B cell (primary cell): ENCODE results near the gene GPN1. TPM values are rescaled to one million over a fixed set of nuclear protein-coding genes. Genes with fewer than 3 reads are reported as not detected.
A peak's percentile ranks its signal among the peaks of the same experiment; 100 is the strongest.
"Not testable (repeated sequence)": the region's sequence is repeated elsewhere in the genome, so short reads cannot be mapped to it uniquely, and the experiment has no call there.

Source experiments
- ATAC-seq: fragments of 200-7000 bp; cut with Tn5 transposase; one replicate; pipeline ENCODE4 v1.10.0; 2021; ENCODE audit warnings: low read depth, mild to moderate bottlenecking, moderate number of reproducible peaks, moderate library complexity
- CTCF ChIA-PET: fragments of 350-600 bp; sonication (Branson Sonifier 250); formaldehyde crosslinking; loops from one replicate; lab custom pipeline; 2021; ENCODE audit warnings: antibody characterized with exemption, inconsistent platforms; lab: Charles Lee
- POLR2A ChIA-PET: fragments of 350-600 bp; sonication (Branson Sonifier 250); formaldehyde crosslinking; loops from one replicate; lab custom pipeline; 2021; ENCODE audit warnings: antibody characterized with exemption; lab: Charles Lee
- DNase-seq: peaks from one replicate; pipeline ENCODE4 v3.0.0; 2013
- H2AFZ ChIP-seq: 2 replicates; pipeline ENCODE4 v1.6.1; 2012; ENCODE audit warnings: mild to moderate bottlenecking, low read depth, low read length; ENCODE audit not compliant: insufficient read depth, poor library complexity, severe bottlenecking
- H3K27ac ChIP-seq, 2 donors: 1 replicate in 1 of 2; 2 replicates in 1 of 2; pipeline ENCODE4 v1.5.1; 2012 to 2013; ENCODE audit warnings: low read length in 2 of 2, mild to moderate bottlenecking in 2 of 2, moderate library complexity in 1 of 2
- H3K27me3 ChIP-seq, 4 experiments: fragments of 200-600 bp in 1 of 4; sonication (generic) in 1 of 4; replicated peaks in 1 of 4; 1 replicate in 2 of 4; 2 replicates in 2 of 4; pipeline versions ENCODE4 v1.6.1 to v1.7.0; 2013 to 2016; ENCODE audit warnings: low read length in 3 of 4, mild to moderate bottlenecking in 2 of 4, mixed read lengths in 1 of 4, moderate library complexity in 1 of 4; ENCODE audit not compliant: insufficient read depth in 4 of 4, control insufficient read depth in 3 of 4; ENCODE audit errors: control extremely low read depth in 1 of 4
- H3K36me3 ChIP-seq, 2 experiments: replicated peaks in 1 of 2; 1 replicate in 1 of 2; 2 replicates in 1 of 2; pipeline versions ENCODE4 v1.6.1 to v1.7.1; 2013; ENCODE audit warnings: low read length in 1 of 2; ENCODE audit not compliant: insufficient read depth in 2 of 2, control insufficient read depth in 1 of 2; ENCODE audit errors: control extremely low read depth in 1 of 2, extremely low read depth in 1 of 2
- H3K4me1 ChIP-seq, 2 donors: fragments of 200-600 bp in 1 of 2; sonication (generic) in 1 of 2; 1 replicate in 1 of 2; 2 replicates in 1 of 2; pipeline versions ENCODE4 v1.5.1 to v1.6.1; 2013 to 2017; ENCODE audit warnings: low read length in 2 of 2; ENCODE audit not compliant: control insufficient read depth in 2 of 2, insufficient read depth in 2 of 2
- H3K4me2 ChIP-seq: replicated peaks from 2 replicates; pipeline ENCODE3; 2012; ENCODE audit warnings: mild to moderate bottlenecking, low read depth, low read length; ENCODE audit not compliant: poor library complexity, severe bottlenecking
- H3K4me3 ChIP-seq, 5 experiments: fragments of 200-600 bp in 1 of 5; sonication (generic) in 1 of 5; 1 replicate in 3 of 5; 2 replicates in 2 of 5; pipeline versions ENCODE4 v1.5.1 to v1.7.0; 2011 to 2016; ENCODE audit warnings: low read length in 4 of 5, mild to moderate bottlenecking in 4 of 5, low read depth in 2 of 5, control low read depth in 1 of 5, moderate library complexity in 1 of 5; ENCODE audit not compliant: insufficient read depth in 1 of 5; ENCODE audit errors: control extremely low read depth in 1 of 5, extremely low read depth in 1 of 5
- H3K79me2 ChIP-seq: fragments of 200-600 bp; sonication (generic); one replicate; pipeline ENCODE4 v1.6.0; 2016; ENCODE audit warnings: low read length; ENCODE audit not compliant: control insufficient read depth, insufficient read depth
- H3K9ac ChIP-seq: fragments of 200-600 bp; sonication (generic); 2 replicates; pipeline ENCODE4 v1.6.1; 2017; ENCODE audit warnings: mild to moderate bottlenecking, low read length, moderate library complexity
- H3K9me3 ChIP-seq, 3 donors: one replicate each; pipeline versions ENCODE4 v1.6.1 to v1.7.1; 2013; ENCODE audit warnings: low read length in 2 of 3; ENCODE audit not compliant: control insufficient read depth in 2 of 3, insufficient read depth in 1 of 3; ENCODE audit errors: control extremely low read depth in 1 of 3
- H4K20me1 ChIP-seq: 2 replicates; pipeline ENCODE4 v1.6.0; 2012; ENCODE audit warnings: mild to moderate bottlenecking, low read length; ENCODE audit not compliant: insufficient read depth, control insufficient read depth, poor library complexity, severe bottlenecking
- H3K27ac Mint-ChIP-seq: one replicate; pipeline ENCODE4 v1.8.0; 2021; ENCODE audit warnings: mixed read lengths
- H3K27me3 Mint-ChIP-seq: one replicate; pipeline ENCODE4 v1.8.0; 2021; ENCODE audit warnings: mixed read lengths
- H3K4me1 Mint-ChIP-seq: one replicate; pipeline ENCODE4 v1.8.0; 2021; ENCODE audit warnings: mixed read lengths
- H3K4me3 Mint-ChIP-seq: one replicate; pipeline ENCODE4 v1.8.0; 2021; ENCODE audit warnings: mixed read lengths
- H3K9me3 Mint-ChIP-seq: one replicate; pipeline ENCODE4 v1.8.0; 2022; ENCODE audit warnings: mixed read lengths; ENCODE audit not compliant: insufficient read depth
- EZH2 ChIP-seq: IDR thresholded peaks from 2 replicates; pipeline ENCODE4 v1.6.1; 2012; ENCODE audit warnings: borderline replicate concordance, low read depth, mild to moderate bottlenecking, moderate library complexity, low read length; ENCODE audit not compliant: insufficient read depth, poor library complexity, severe bottlenecking
- WGBS: methylation state at CpG from one replicate; pipeline ENCODE4 v1.1.5; 2013; ENCODE audit warnings: missing lambda C conversion rate; ENCODE audit not compliant: insufficient coverage; 5-methylcytosine and 5-hydroxymethylcytosine counted together
- intact Hi-C: fragments of 100-400 bp; cut with micrococcal nuclease; formaldehyde crosslinking; loops from one replicate; pipeline ENCODE4 v1.10.0; 2022
- polyA plus RNA-seq: library from polyadenylated mRNA; depleted of rRNA; stranded (reverse); fragments of >200 nt; gene quantifications from 2 replicates; pipeline ENCODE4 v1.2.3, GENCODE V29; 2012
- total RNA-seq, 2 donors: library from RNA; stranded (reverse); fragments of 120-200 nt in 1 of 2; gene quantifications; 1 replicate in 1 of 2; 2 replicates in 1 of 2; pipeline versions ENCODE4 v1.2.3 to v1.2.4, GENCODE V29; 2013 to 2022
- TF ChIP-seq, protein P1 (sequence below): fragments of 200-600 bp; IDR thresholded peaks from one replicate; pipeline ENCODE4 v1.8.0; 2022; ENCODE audit warnings: antibody characterized with exemption, mild to moderate bottlenecking

Gene GPN1
- total and polyA plus RNA-seq, 2 donors (not counting 1 experiment from before 2014, with no cell fraction given), result 17.5 to 26.0 TPM

DNA sequence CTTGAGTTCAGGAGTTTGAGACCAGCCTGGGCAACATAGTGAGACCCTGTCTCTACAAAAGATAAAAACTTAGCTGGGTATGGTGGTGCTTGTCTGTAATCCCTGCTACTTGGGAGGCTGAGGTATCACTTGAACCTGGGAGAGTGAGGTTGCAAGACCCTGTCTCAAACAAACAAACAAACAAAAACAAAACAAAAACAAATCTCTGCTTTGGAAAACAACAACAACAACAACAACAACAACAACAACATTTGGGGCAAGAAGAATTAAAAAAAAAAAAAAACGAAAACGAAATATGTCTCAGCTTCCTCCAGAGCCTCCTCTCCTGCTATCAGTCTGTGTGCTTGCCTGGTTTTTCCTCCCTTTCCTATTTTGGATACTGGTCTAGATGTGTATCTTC lies 51.7 kb downstream of the GPN1 start:
- Mint-ChIP-seq H3K4me1 (peaks cover 5% of the 10 kb centered on the region), H3K9me3 (no peaks in the 10 kb centered on the region), H3K4me3 (no peak overlapping the region), H3K27me3 (no peaks in the 10 kb centered on the region), H3K27ac (peak overlapping the region; percentile 21)
- H4K20me1 ChIP-seq, result no peaks in the 10 kb centered on the region
- intact Hi-C loops, result loop anchor here (5.0 to 10.0 kb wide), 2 partner anchors 236 to 583 kb away; partner anchors contain the start of gene KRTCAP3
- TF ChIP-seq, protein P1, sequence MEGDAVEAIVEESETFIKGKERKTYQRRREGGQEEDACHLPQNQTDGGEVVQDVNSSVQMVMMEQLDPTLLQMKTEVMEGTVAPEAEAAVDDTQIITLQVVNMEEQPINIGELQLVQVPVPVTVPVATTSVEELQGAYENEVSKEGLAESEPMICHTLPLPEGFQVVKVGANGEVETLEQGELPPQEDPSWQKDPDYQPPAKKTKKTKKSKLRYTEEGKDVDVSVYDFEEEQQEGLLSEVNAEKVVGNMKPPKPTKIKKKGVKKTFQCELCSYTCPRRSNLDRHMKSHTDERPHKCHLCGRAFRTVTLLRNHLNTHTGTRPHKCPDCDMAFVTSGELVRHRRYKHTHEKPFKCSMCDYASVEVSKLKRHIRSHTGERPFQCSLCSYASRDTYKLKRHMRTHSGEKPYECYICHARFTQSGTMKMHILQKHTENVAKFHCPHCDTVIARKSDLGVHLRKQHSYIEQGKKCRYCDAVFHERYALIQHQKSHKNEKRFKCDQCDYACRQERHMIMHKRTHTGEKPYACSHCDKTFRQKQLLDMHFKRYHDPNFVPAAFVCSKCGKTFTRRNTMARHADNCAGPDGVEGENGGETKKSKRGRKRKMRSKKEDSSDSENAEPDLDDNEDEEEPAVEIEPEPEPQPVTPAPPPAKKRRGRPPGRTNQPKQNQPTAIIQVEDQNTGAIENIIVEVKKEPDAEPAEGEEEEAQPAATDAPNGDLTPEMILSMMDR, result no peak
- TF ChIP-seq EZH2, result no peak
- no peaks in the 10 kb centered on the region for H3K79me2 ChIP-seq
- ChIA-PET POLR2A (no interaction called here), CTCF (interaction anchor here (0.9 to 4.8 kb wide), 3 partner anchors 10 to 54 kb away, joined by 3 to 52 read pairs (median 6); no protein-coding TSS in a partner anchor)
- H3K27ac ChIP-seq, result no peak overlapping the region
- no peaks in the 10 kb centered on the region for H3K27me3 ChIP-seq
- H2AFZ ChIP-seq, result no peak overlapping the region
- no peak overlapping the region for H3K4me2 ChIP-seq
- H3K9me3 ChIP-seq, result no peaks in the 10 kb centered on the region
- no peak overlapping the region for H3K9ac ChIP-seq
- H3K36me3 ChIP-seq, result peaks cover 0 to 60% of the 10 kb centered on the region in 2 experiments
- WGBS, result no CpG with 5 or more reads among the region's 2 CpGs
- no peaks in the 10 kb centered on the region for H3K4me1 ChIP-seq
- DNase-seq, result no peak
- no peak overlapping the region for H3K4me3 ChIP-seq
- no peak for ATAC-seq

DNA sequence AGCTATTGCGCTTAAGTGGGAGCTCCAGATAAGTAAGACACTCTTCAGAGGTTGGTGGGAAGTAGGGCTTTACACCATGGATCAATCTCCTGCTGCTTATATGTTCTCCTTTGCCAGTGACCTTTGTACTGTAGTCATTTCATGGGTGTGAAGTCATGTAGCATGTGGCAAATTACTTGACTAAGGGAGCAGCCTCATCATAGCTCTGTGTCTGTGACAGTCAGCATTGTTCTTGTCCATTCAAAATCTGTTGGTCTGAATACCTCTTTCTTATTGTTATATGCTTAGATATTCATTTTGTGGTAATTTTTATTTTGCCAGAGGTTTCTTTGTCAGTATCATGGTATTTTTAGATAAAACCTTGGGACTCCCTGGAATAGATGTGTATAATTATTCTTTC lies 53.0 kb downstream of the GPN1 start:
- H2AFZ ChIP-seq, result no peak overlapping the region
- no peaks in the 10 kb centered on the region for H4K20me1 ChIP-seq
- no peak for TF ChIP-seq EZH2
- TF ChIP-seq, protein P1, result no peak
- ChIA-PET POLR2A (no interaction called here), CTCF (interaction anchor here (0.6 to 4.8 kb wide), 13 partner anchors 8 to 248 kb away, joined by 3 to 52 read pairs (median 6); partner anchors contain the start of genes SLC4A1AP and SUPT7L)
- Mint-ChIP-seq H3K9me3 (no peaks in the 10 kb centered on the region), H3K27me3 (no peaks in the 10 kb centered on the region), H3K4me1 (peaks cover 5% of the 10 kb centered on the region), H3K4me3 (no peak overlapping the region), H3K27ac (no peak overlapping the region)
- H3K27me3 ChIP-seq, result no peaks in the 10 kb centered on the region
- H3K9ac ChIP-seq, result no peak overlapping the region
- H3K79me2 ChIP-seq, result no peaks in the 10 kb centered on the region
- intact Hi-C loops, result loop anchor here (2.0 to 10.0 kb wide), 4 partner anchors 19 to 585 kb away; partner anchors contain the start of genes CCDC121, GPN1, KRTCAP3 and SLC4A1AP
- H3K27ac ChIP-seq, result no peak overlapping the region
- H3K4me3 ChIP-seq, result no peak overlapping the region
- no peak overlapping the region for H3K4me2 ChIP-seq
- H3K9me3 ChIP-seq, result no peaks in the 10 kb centered on the region
- WGBS, result 100% methylated on average over 1 of the region's 1 CpG
- DNase-seq, result no peak
- no peak for ATAC-seq
- peaks cover 2 to 62% of the 10 kb centered on the region in 2 experiments for H3K36me3 ChIP-seq
- H3K4me1 ChIP-seq, result no peaks in the 10 kb centered on the region

DNA sequence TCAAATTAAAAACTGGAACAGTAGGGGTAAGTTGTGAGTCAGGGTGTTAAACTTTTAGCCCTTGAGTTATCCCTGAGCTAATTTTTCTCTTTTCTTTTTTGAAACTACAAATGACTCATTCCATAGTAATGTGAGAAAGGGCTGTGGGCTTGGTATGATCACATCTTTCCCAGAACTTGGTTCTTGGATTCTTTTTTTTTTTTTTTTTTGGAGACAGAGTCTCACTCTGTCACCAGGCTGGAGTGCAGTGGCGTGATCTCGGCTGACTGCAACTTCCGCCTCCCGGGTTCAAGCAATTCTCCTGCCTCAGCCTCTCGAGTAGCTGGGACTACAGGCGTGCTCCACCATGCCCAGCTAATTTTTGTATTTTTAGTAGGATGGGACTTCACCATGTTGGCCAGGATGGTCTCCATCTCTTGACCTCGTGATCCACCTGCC lies 53.5 kb downstream of the GPN1 start:
- H3K27ac Mint-ChIP-seq, H3K4me3 Mint-ChIP-seq, H4K20me1 ChIP-seq, H3K79me2 ChIP-seq, H3K9ac ChIP-seq, DNase-seq, ATAC-seq, H3K4me2 ChIP-seq, POLR2A ChIA-PET, H3K27me3 ChIP-seq, H3K9me3 ChIP-seq, H3K4me1 ChIP-seq, H3K4me1 Mint-ChIP-seq, H3K27me3 Mint-ChIP-seq, H3K9me3 Mint-ChIP-seq, H3K4me3 ChIP-seq, H3K27ac ChIP-seq, H2AFZ ChIP-seq: not testable (repeated sequence)
- peaks cover 2 to 62% of the 10 kb centered on the region in 2 experiments for H3K36me3 ChIP-seq
- 92% methylated on average over 5 of the region's 7 CpGs for WGBS
- CTCF ChIA-PET, result interaction anchor here (0.6 to 4.8 kb wide), 19 partner anchors 8 to 770 kb away, joined by 3 to 52 read pairs (median 6); partner anchors contain the start of genes SLC4A1AP and SUPT7L
- intact Hi-C loops, result loop anchor here (2.0 to 10.0 kb wide), 4 partner anchors 20 to 585 kb away; partner anchors contain the start of genes CCDC121, GPN1, KRTCAP3 and SLC4A1AP
